CD4-positive, alpha-beta T cell treated with Interleukin-2 at 100 ng/mL for 4 hours (primary cell): ENCODE data around the gene ADCYAP1R1.

Source experiments
- DNase-seq: peaks from one replicate; pipeline ENCODE4 v3.0.0-alpha.2; 2020; ENCODE audit warnings: low spot score

ADCYAP1R1 gene

GRCh38 chr7:31051598-31052486, at the start of gene ADCYAP1R1:
Gene ADCYAP1R1, plus strand, starts transcription at chr7:31052308. Its CDS starts 10,957 bp downstream, at chr7:31063265.
- DNase-seq = no peak

DNA sequence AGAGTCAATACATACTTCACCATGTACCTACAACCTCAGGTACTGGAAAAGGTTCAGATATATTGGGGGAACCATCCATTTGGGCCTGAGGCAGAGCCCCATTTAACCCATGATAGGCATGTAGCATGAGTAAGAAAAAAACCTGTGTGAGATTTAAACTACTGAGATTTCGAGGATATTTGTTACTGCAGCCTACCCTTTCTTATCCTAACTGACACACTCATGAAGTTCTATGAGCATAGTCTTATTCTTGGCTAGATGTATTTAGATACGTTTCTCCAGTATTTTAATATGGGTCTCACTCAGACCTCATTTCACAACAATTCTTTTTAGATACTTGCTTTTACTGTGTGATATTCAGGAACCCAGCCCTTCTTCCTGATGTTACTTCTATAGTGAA, 49.0 kb upstream of the ADCYAP1R1 start:
- DNase-seq = no peak

GRCh38 chr7:31003721-31004120, 48.4 kb upstream of the ADCYAP1R1 start:
- DNase-seq = no peak

DNA sequence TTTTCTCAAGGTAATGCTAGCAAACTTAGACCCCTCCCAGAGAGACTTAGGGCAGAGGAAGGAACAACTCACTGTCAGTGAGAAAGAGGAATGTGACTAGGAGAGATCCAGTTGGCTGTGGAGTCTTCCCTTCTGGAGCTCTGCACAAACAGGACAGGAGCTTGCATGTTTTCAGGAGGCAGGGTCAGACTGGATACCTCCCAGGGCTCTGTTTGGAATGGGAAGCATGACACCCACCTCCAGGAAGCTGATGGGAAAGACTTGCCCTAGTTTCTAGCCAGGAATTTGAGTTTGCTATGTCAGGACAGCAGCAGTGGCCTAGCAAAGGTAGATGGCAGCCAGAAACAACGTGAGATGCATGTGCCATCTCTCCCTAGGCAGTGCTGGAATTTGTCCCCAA, 47.7 kb upstream of the ADCYAP1R1 start:
- no peak for DNase-seq

GRCh38 chr7:31006857-31007256, 45.3 kb upstream of the ADCYAP1R1 start:
- no peak for DNase-seq

GRCh38 chr7:31007634-31008033, 44.5 kb upstream of the ADCYAP1R1 start:
- DNase-seq = no peak

- no peak for DNase-seq
Observed at GRCh38 chr7:31014826-31015225, 37.3 kb upstream of the ADCYAP1R1 start.

DNA sequence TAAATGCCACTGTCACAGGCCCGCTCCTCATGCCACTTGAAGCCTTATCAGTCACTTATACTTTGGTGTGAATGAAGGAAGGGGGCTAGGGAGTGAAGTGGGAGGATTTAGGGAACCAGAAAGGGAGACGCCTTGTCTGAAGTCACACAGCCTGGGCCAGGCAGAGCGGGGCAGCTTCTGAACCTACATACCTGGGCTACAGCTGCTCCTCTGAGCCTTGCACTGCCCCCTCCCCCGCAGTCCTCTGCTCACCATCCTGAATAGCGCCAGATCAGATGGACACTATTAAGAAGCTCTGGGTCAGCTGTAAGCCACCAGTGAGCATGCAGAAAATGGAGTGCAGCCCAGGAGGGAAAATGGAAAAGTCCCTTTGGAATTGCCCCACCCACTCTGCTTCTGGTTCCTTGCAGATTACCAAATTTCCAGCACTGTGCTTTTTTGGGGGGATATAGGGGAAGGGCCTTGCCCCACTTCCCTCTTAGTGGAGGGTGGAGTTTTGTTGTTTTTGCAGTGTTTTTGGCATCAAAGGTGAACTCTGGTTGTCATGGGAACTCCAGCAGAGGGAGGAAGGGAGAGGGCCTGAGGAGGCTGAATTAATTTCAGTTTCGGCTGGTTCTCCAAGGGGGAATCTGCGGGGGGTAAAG, 35.0 kb upstream of the ADCYAP1R1 start:
- DNase-seq = no peak

DNA sequence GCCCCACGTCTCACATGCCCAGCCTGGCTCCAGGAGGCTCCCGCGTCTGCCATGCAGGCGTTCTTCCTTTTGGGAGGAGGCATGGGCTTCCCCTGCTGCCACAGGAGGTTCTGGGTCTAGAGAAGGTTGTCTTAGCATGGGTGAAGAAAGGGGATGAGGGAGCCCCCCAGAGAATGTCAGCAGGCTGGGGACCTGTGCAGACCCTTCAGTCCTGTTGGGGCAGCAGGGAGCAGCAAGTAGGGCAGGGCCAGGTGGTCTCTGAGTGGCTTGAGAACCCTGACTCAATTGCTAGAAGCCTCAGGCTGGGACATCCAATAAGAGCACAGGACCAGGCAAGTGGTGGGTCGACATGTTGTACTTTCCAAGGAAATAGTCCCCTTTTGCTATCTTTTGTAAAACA, 34.4 kb upstream of the ADCYAP1R1 start:
- DNase-seq = no peak

DNA sequence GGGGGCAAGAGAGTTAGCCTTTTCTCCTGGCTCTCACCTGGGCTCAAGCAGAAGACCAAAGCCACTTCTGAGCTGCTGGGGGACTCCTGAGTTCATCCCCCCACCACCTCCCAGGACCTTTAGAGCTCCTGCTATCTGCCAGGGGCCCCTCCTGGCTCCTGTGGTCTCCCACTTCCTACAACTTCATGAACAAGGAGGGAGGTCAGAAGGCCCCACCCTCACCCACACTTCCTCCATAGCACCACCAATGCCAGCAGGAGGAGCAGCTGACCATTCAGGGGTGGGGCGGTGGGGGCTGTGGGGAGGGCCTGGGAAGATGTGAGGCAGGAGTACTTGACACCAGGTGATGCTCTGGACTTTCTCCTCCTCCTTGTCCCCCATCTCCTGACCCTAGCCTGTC, 32.6 kb upstream of the ADCYAP1R1 start:
- no peak for DNase-seq

DNA sequence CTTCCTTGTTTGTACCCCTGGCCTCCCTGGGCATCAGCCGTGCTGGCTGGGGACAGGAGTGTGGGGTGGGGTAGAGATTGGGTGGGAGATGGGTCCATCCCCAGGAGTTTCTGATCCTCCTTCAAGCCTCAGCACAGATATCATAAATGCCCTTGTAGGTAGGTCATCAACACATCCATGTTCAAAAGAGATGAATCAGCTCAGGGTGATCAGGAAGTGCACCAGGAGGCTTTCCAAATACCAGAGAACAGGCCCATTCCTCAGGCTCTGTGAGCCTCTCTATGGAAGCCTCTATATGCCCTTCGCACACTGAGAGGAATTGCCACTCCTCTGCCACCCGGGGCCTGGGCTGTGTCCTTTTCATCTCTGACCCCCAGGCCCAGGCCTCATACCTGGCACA, 31.9 kb upstream of the ADCYAP1R1 start:
- DNase-seq = no peak

DNA sequence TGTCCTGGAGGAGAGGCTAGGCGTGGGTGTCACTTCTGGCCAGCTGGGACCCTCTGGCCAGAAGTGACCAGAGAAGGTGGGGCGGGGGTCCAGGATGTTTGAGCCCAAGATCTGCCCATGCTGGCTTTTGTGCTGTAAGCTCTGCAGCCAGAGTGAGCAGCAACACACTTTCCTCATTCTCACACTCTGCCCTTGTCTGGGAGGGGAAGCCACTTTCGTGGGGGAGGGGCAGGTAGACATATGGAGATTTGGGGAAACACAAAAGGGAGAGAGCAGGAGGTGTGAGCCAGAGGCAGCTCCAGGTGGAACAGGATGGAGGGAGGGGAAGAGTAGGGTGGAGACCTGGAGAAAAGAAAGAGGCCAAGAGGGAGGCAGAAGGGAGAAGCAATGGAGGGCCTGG, 31.5 kb upstream of the ADCYAP1R1 start:
- DNase-seq = no peak

DNA sequence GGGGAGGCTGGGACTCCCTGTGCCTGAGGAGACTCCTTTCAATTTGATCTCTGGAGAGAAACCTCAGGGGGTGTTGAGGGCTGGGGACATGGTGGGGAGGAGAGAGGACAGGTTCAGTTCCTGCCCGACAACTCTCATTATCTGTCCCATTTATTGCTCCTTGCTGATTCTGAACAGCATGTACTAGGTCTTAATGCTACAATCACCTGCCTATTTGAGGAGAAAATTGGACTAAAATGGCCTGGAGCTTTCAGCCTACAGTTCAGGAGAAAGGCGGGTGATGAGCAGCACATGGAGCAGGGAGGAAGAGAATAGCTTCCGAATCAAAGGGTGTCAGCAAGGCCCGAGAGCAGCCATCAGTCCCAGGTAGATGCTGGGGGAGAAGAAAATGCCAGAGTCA, 30.0 kb upstream of the ADCYAP1R1 start:
- DNase-seq = no peak

- no peak for DNase-seq
Observed at GRCh38 chr7:31022726-31023125, 29.4 kb upstream of the ADCYAP1R1 start.

GRCh38 chr7:31023877-31024276, 28.2 kb upstream of the ADCYAP1R1 start:
- DNase-seq = peak; percentile 12

DNA sequence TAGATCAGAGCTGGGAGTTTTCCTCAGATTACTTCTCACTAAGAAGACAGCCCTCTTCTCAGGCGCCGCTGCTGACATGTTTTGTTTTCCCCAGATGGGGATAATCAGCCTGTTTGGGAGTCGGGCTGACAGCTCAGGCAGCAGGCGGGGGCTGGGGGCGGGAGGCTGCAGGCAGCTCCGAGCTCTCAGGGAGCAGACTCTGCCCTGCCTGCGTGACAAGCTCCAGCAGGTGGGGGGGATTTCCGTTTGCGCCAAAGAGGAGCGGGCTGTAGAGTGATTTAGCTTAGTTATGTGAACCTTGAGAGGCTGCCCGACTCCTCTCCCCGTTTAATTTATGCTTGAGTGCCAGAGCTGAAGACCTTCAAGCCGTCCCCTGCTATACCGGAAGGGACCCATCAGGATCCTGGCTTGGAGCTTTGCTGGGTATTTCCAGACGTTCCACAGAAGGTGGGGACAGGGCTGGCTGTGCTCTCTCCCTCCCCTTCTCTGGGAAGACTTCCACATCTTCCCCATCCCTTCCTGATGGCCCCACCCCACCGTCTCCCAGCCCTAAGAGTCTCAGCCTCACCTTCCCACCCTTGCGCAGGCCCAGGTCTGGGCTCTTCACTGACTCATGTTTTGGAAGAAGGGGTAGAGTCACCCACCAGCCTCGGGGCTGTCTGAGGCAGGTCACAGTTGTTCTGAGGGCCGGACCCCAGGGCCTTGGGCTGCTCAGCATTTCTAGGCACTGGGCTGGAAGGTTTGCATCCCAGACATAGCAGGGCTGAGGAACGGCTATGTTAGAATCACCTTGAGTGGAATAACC, 24.7 kb upstream of the ADCYAP1R1 start:
- no peak for DNase-seq

- DNase-seq = no peak
Observed at GRCh38 chr7:31028006-31028405, 24.1 kb upstream of the ADCYAP1R1 start.

- DNase-seq = no peak
Observed at GRCh38 chr7:31028417-31028992, 23.6 kb upstream of the ADCYAP1R1 start.

DNA sequence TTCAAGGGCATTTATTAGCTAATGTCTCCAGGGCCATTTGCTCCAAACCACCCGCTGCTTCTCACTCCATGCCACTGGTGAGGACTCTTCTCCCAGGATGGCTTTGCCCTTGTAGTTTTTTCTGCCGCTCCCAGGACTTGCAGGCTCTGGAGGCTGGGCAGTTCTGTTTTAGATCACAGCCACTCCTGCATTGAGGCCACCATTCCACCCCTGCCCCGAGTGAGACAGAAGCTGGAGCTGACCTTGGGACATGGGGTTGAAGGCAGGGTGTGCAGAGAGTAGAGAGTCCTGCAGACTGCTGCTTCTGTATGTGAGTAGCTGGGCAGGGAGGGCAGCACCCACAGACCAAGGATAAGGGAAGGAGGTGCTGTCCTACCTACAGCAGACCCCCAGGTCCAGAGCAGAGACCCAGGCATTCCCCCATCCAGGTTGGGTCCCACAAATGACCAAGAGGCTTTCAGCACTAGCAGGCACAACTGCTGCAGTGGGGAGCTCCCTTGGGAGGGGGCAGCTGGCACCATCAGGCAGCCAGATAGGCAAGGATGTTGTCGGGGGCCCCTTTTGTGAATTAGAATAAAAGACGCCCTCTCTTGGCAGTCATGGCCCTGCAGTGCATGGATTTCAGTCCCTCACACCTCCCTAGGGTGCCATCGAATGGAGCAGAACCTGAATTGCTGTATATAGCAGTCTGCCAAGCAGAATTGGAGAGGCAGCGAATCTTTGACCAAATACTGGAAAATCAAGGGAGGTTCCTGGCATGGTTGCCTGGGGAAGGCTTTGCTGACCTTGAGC, 22.7 kb upstream of the ADCYAP1R1 start:
- no peak for DNase-seq

GRCh38 chr7:31033674-31034300, 18.3 kb upstream of the ADCYAP1R1 start:
- no peak for DNase-seq

DNA sequence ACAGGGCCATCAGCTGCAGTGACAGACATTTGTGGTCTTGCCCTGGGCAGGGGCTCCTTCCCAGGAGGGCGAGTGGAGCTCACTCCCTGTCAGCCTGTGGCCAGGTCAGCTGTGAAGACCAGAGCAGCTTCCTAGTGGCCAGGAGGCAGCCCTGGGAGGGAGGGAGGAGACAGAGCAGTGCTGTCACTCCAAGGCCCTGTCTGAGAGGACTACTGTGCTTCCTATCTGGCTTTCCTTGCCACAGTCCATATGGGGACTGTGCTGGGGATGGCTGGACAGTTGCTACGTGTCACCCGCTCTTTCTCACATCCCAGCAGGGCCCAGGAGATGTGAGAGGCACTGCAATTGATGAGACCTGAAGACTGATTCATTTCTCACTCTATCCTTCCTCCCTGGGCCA, 15.2 kb upstream of the ADCYAP1R1 start:
- no peak for DNase-seq
